GM12865 (cell line): Measurements from ENCODE around the gene ZBTB20.

ENCODE experiments used
- DNase-seq: peaks from one replicate; pipeline ENCODE4 v3.0.0; 2010; ENCODE audit warnings: low read depth
- H3K4me3 ChIP-seq: 2 replicates; pipeline ENCODE4 v1.5.1; 2011; ENCODE audit warnings: mild to moderate bottlenecking, low read depth, low read length, control low read depth
- CTCF ChIP-seq: IDR thresholded peaks from 2 replicates; pipeline ENCODE4 v1.5.1; 2011; ENCODE audit warnings: low read length, control low read depth, low read depth, inconsistent platforms; ENCODE audit not compliant: insufficient read depth; ENCODE audit errors: missing control alignments

Gene ZBTB20

GRCh38 chr3:114420072-114420471, 727.0 kb downstream of the ZBTB20 start:
- no peak for DNase-seq
- H3K4me3 ChIP-seq, result no peak overlapping the region
- TF ChIP-seq CTCF, result no peak

- H3K4me3 ChIP-seq, result no peak overlapping the region
- DNase-seq, result peak; percentile 72
- TF ChIP-seq CTCF, result peak; percentile 62
Measured at GRCh38 chr3:114418724-114419543, 728.2 kb downstream of the ZBTB20 start.

- H3K4me3 ChIP-seq, result no peak overlapping the region
- TF ChIP-seq CTCF, result no peak
- DNase-seq, result peak; percentile 60
Measured at GRCh38 chr3:114418107-114418506, 729.0 kb downstream of the ZBTB20 start.

GRCh38 chr3:114417675-114418074, 729.4 kb downstream of the ZBTB20 start:
- H3K4me3 ChIP-seq, result no peak overlapping the region
- no peak for TF ChIP-seq CTCF
- no peak for DNase-seq

- no peak for TF ChIP-seq CTCF
- no peak overlapping the region for H3K4me3 ChIP-seq
- no peak for DNase-seq
Measured at GRCh38 chr3:114417265-114417664, 729.8 kb downstream of the ZBTB20 start.

GRCh38 chr3:114411811-114412803, 735.0 kb downstream of the ZBTB20 start:
- no peak for TF ChIP-seq CTCF
- H3K4me3 ChIP-seq, result no peak overlapping the region
- peak; percentile 25 for DNase-seq
